Tibial artery (tissue), 4 donors: ENCODE measurements around the gene SRP19.

Experiments
- DNase-seq, 2 donors: peaks; one replicate each; pipeline ENCODE4 v3.0.0-alpha.2; 2019
- H3K27ac ChIP-seq, 2 donors: fragments of 200-600 bp; sonication (generic) in 1 of 2; 1 replicate in 1 of 2; 2 replicates in 1 of 2; pipeline ENCODE4 v1.5.1; 2018 to 2019; ENCODE audit warnings: mild to moderate bottlenecking in 1 of 2
- H3K27me3 ChIP-seq, 2 donors: fragments of 200-600 bp; sonication (generic) in 1 of 2; one replicate each; pipeline versions ENCODE4 v1.5.1 to v1.6.0; 2016 to 2019
- H3K36me3 ChIP-seq, 3 donors: fragments of 200-600 bp; sonication (generic) in 2 of 3; one replicate each; pipeline ENCODE4 v1.5.1; 2016 to 2019; ENCODE audit warnings: mild to moderate bottlenecking in 2 of 3
- H3K4me1 ChIP-seq, 4 donors: fragments of 200-600 bp; sonication (generic) in 2 of 4; 1 replicate in 3 of 4; 2 replicates in 1 of 4; pipeline ENCODE4 v1.5.1; 2016 to 2019
- H3K4me3 ChIP-seq, 2 donors: fragments of 200-600 bp; sonication (generic) in 1 of 2; 1 replicate in 1 of 2; 2 replicates in 1 of 2; pipeline ENCODE4 v1.5.1; 2018 to 2019; ENCODE audit warnings: mild to moderate bottlenecking in 2 of 2
- H3K9me3 ChIP-seq, 3 donors: fragments of 200-600 bp; sonication (generic) in 1 of 3; one replicate each; pipeline ENCODE4 v1.5.1; 2016 to 2019
- CTCF ChIP-seq, 2 experiments: fragments of 200-600 bp in 1 of 2; fragments of 450-650 bp in 1 of 2; IDR thresholded peaks; one replicate each; pipeline ENCODE4 v1.5.1; 2017 to 2019; ENCODE audit warnings: antibody characterized with exemption in 2 of 2, mild to moderate bottlenecking in 1 of 2, moderate library complexity in 1 of 2
- intact Hi-C: fragments of 100-400 bp; cut with DNase I; formaldehyde crosslinking; loops from one replicate; pipeline ENCODE4 v1.15.0; 2023; ENCODE audit warnings: low total_unique reads

Gene SRP19

DNA sequence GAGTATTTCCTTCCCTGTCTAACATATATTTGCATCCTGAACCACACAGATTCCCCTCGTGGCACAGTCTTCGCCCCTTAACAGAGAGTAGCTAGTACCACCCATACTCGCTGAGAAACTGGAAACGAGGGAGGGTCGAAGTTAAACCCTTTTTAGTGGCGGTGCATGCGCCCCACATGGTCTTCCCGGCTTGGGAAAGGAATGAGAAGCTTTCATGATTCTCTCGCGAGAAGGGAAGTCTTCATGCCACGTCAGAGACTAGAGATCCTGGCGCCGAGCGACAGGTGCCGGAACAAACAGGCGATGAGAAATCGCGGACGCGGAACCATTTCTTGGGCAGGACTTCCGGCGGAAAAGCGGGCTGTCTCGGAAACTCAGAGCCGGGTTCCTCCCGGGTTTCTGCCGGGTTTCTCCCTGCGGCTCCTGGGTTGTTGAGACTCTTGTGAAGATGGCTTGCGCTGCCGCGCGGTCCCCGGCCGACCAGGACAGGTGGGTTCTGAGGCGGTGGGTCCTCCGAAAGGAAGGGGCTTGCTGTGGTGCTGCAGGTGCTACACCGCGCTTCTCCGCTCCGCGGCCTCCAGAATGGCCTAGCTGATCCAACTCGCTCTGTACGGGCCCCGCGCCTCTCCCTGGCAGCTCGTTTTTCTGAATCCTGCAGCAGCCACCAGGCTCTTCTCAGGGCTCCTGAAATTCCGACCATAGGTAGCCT is at the start of gene SRP19:
Gene SRP19, plus strand, starts transcription at position 359 of the 709 bp plus-strand sequence. Its CDS starts 90 bp downstream, at position 449.
- intact Hi-C loops, result loop anchor here (5.0 kb wide), 2 partner anchors 61 to 101 kb away; partner anchors contain the start of gene REEP5
- no peak for TF ChIP-seq CTCF (IDR thresholded peaks at IDR 0.05)
- Histone ChIP-seq H3K27ac (peak within 1 kb of the TSS; percentile 75 to 80), H3K4me1 (peaks cover 0 to 32% (median 22%) of the 10 kb centered on the region in 4 donors), H3K27me3 (no peaks in the 10 kb centered on the region), H3K4me3 (peak within 1 kb of the TSS; percentile 79 to 80), H3K36me3 (peaks cover 10 to 20% (median 16%) of the 10 kb centered on the region in 3 donors), H3K9me3 (no peaks in the 10 kb centered on the region)
- DNase-seq, result peak; percentile 95 to 96

- no peaks in the 10 kb centered on the region for H3K27me3 ChIP-seq
- peaks cover 19 to 30% (median 30%) of the 10 kb centered on the region in 3 donors for H3K36me3 ChIP-seq
- no peak overlapping the region for H3K27ac ChIP-seq
- TF ChIP-seq CTCF (IDR thresholded peaks at IDR 0.05), result no peak
- intact Hi-C loops, result no loop called here
- no peak for DNase-seq
- no peaks in the 10 kb centered on the region for H3K4me1 ChIP-seq
- no peak overlapping the region for H3K4me3 ChIP-seq
- no peaks in the 10 kb centered on the region for H3K9me3 ChIP-seq
These were observed 48.5 kb upstream of the SRP19 start for GRCh38 chr5:112812549-112812948.

- TF ChIP-seq CTCF (IDR thresholded peaks at IDR 0.05), result no peak
- H3K27ac ChIP-seq, result no peak overlapping the region
- H3K9me3 ChIP-seq, result no peaks in the 10 kb centered on the region
- no peak for DNase-seq
- H3K4me1 ChIP-seq, result no peaks in the 10 kb centered on the region
- no peak overlapping the region for H3K4me3 ChIP-seq
- H3K36me3 ChIP-seq, result peaks cover 46 to 64% (median 60%) of the 10 kb centered on the region in 3 donors
- intact Hi-C loops, result no loop called here
- H3K27me3 ChIP-seq, result no peaks in the 10 kb centered on the region
These were observed 40.8 kb upstream of the SRP19 start for GRCh38 chr5:112820246-112820645.

DNA sequence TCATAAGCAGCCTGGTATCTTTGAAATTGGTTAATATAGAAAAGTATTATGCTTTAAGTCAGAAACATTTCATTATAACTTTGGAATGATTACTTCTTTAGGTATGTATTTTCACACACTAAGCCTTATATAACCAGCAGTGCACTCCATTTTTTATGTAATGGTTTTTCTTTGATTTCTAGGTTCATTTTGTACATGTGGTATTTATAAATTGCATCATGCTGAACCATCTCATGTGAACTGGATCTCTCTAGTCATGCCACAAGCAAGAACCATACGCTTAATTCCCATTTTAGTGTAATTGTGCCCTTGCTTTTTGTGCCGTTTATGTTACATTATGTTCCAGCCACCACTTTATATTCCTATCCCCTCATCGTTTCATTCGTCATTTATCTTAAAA is 38.6 kb upstream of the SRP19 start:
- Histone ChIP-seq H3K36me3 (peaks cover 35 to 61% (median 58%) of the 10 kb centered on the region in 3 donors), H3K4me1 (no peaks in the 10 kb centered on the region), H3K27ac (no peak overlapping the region), H3K27me3 (no peaks in the 10 kb centered on the region), H3K9me3 (no peaks in the 10 kb centered on the region), H3K4me3 (no peak overlapping the region)
- no peak for DNase-seq
- TF ChIP-seq CTCF (IDR thresholded peaks at IDR 0.05), result no peak
- intact Hi-C loops, result no loop called here

DNA sequence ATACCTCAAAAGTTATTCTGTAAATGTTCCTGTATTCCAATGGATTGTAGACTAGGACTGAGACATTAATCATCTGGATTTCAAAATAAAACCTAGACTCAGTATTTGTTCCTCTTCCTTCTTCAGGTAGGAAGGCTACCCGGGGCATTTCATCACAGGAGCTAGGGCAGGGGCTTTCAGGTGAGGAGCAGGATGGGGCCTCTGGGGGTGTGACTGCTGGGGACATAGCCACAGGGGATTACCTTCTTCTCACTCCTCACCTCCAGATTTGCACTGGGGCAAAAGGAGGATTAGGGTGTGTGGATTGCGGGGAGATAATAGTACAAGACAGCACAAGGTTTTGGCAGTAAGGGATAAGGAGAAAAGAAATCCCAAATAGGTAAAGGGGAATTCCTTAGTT is 37.9 kb upstream of the SRP19 start:
- H3K9me3 ChIP-seq, result no peaks in the 10 kb centered on the region
- no peaks in the 10 kb centered on the region for H3K27me3 ChIP-seq
- H3K36me3 ChIP-seq, result peaks cover 39 to 68% (median 65%) of the 10 kb centered on the region in 3 donors
- intact Hi-C loops, result no loop called here
- TF ChIP-seq CTCF (IDR thresholded peaks at IDR 0.05), result no peak
- H3K4me3 ChIP-seq, result no peak overlapping the region
- H3K27ac ChIP-seq, result no peak overlapping the region
- no peaks in the 10 kb centered on the region for H3K4me1 ChIP-seq
- no peak for DNase-seq
